Measurements from ENCODE around the gene NKX2-4.
"Not testable (repeated sequence)": the region's sequence is repeated elsewhere in the genome, so short reads cannot be mapped to it uniquely, and the experiment has no call there.

NKX2-4 gene

GRCh38 chr20:21393816-21394519, 3.4 kb downstream of the NKX2-4 start:
- DNase-seq (ENCODE audit: low spot score): no peak

GRCh38 chr20:21393166-21393565, 4.2 kb downstream of the NKX2-4 start:
- DNase-seq (ENCODE audit: low spot score): no peak

- no peak for DNase-seq (ENCODE audit: low spot score)
These were observed 5.4 kb downstream of the NKX2-4 start for GRCh38 chr20:21391972-21392352.

DNA sequence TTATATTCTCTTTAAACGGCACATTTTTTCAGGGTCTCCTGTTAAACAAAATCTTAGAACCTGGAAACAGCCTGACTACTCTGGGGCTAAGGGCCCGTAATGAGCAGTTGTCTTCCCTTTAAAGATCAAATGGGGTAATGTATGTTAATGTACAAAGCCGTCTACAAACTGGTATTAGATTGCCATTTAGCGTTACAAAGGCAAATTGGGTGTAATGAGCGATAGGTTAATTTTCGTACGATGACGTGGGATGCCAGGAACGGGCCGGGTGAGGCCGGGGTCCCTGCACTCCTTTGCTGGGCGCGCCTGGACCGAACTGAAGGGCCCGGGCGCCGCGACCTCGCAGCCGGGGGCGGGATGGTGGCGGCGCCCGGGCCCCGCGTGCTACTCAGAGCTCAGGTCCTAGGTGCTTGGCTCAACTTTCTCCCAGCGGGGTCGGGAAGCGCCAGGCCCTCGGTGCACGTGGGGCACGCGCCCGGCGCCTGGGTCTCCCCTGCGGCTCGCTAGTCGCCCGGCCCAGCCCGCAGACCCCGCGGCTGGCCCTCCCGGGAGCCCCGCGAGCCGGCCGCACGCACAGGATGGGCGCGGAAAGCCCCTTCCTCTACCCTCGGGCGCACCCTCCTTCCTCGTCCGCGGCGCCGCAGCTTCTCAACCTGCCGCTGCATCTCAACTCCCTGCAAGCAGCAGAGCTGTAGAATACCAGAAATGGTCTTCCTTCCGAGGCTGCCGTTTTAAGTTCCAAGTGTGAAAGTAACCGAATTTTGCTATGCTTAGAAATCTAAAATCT, 5.9 kb downstream of the NKX2-4 start:
- DNase-seq (ENCODE audit: low spot score): no peak

DNA sequence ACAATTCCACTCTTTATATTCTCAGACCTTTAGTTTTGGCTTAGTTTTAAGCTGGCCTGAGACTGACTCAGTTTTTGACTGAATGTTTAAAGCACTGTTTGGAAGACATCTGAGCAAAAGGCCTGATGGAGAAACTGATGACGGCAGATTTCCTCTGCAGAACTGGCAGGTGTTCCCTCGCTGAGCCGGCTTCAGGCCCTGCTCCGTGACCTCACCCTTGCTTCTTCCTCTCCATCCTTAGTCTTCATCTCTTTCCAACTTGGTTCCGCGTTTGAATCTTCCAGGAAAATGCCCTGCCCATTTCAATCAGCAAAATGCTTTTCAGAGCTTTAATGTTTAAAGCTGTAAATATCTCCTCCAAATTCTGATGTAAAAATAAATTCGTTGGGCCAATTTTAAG, 6.6 kb downstream of the NKX2-4 start:
- DNase-seq (ENCODE audit: low spot score): no peak

- no peak for DNase-seq (ENCODE audit: low spot score)
These were observed 8.0 kb downstream of the NKX2-4 start for GRCh38 chr20:21389368-21389767.

DNA sequence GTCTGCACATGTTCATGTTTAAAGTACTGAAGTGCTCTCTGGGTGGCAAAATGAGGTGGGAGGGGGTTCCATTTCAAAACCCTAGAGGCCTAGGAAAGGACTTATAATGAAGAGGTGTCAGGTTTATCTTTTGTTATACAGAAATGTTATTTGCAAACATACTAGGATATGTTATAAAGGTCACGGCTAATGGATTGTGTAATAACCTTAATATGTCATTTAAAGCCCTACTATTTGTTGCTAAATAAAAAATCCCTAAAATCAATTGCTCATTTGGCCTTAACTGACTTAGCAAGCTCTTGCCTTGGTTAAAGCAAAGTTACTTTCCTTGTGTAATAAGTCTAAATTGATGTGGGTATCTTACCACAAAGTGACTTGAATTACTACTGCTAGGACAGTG, 8.8 kb downstream of the NKX2-4 start:
- DNase-seq (ENCODE audit: low spot score): no peak

DNA sequence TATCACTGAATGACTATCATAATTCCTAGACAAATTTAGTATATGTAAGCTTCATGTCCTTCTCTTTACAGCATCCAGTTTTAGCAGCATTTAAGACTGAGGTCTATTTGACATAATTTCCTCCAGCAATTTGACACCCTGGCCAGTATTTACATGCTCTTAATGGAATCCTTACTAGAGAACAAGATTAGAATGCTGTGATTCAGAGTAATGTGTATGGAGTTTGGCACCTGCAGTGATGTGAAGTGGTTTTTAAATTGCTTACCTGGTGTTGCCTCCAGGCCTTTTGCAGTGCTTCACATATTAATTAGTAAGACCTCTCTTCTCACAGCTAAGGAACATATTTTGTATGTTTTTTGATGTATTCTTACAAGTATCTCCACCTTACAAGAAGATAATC, 9.8 kb downstream of the NKX2-4 start:
- no peak for DNase-seq (ENCODE audit: low spot score)

GRCh38 chr20:21386111-21386510, 11.2 kb downstream of the NKX2-4 start:
- no peak for DNase-seq (ENCODE audit: low spot score)

GRCh38 chr20:21384308-21384892, 12.9 kb downstream of the NKX2-4 start:
- DNase-seq (ENCODE audit: low spot score): no peak

DNA sequence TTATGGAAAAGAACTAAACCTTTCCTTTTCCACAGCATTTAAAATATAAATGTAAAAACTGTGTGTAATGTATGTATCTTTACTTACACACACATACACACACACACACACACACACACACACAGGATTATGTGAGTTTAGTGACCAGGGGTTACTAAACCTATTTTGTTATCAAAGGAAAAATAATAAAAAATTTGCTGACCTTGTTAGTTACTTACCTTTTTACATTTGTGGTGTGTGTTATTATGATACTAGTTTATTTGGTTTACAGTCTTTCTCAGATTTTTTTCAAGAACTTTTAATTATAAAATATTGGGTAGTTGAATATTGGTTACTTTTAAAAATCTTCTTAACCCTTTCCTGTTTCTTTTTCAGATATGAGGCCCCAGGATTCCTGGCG, 15.7 kb downstream of the NKX2-4 start:
- no peak for DNase-seq (ENCODE audit: low spot score)

- DNase-seq (ENCODE audit: low spot score): no peak
These were observed 16.6 kb downstream of the NKX2-4 start for GRCh38 chr20:21380711-21381110.

- DNase-seq (ENCODE audit: low spot score): no peak
These were observed 19.1 kb downstream of the NKX2-4 start for GRCh38 chr20:21378259-21378658.

DNA sequence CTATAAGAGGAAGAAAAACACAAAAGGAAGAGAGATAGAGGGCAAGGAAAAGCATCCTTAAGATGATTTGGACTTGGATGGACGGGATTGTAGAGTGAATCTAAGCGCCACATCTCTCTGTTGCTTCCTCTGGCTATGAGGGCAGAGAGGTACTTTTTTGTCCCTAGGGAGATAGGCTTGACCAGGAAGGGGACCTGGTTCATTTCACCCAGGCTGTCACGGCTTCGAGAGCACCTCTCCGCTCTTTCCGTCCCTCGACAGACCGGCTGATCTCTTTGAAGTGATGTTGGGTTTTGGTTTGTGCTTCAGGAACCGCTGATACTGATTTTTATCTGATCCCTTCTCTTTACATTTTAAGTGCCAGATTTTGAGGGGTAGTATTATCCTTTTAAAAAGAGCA, 19.6 kb downstream of the NKX2-4 start:
- no peak for DNase-seq (ENCODE audit: low spot score)

- DNase-seq (ENCODE audit: low spot score): no peak
These were observed 20.7 kb downstream of the NKX2-4 start for GRCh38 chr20:21376626-21377025.

DNA sequence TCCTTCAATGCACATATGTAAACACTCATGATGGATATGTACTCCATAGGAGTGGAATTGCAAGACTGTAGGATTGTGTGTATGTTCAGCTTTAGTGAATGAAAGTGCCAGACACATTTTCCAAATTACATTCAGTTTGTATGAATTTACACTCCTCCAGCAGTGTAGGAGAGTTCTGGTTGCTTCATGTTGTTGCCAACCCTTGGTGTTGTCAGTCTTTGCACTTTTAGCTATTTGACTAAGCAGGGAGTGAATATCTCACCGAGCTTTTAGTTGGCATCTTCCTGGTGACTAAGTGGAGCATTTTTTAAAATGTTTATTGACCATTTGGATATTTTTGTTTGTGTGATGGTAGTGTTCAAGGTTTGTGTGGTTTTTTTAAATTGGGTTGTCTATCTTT, 23.9 kb downstream of the NKX2-4 start:
- DNase-seq (ENCODE audit: low spot score): no peak

- no peak for DNase-seq (ENCODE audit: low spot score)
These were observed 25.3 kb downstream of the NKX2-4 start for GRCh38 chr20:21372016-21372415.

GRCh38 chr20:21371193-21371592, 26.1 kb downstream of the NKX2-4 start:
- DNase-seq (ENCODE audit: low spot score): no peak

DNA sequence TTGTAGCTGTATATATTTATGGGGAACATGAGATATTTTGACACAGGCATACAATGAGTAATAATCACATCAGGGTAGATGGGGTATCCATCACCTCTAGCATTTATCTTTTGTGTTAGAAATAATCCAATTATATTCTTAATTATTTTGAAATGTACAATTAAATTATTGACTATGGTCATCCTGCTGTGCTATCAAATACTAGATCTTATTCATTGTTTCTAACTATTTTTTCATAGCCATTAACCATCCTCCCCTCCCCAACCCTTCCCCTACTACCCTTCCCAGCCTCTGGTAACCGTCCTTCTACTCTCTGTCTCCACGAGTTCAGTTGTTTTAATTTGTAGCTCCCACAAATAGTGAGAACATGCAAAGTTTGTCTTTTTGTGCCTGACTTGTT, 28.5 kb downstream of the NKX2-4 start:
- no peak for DNase-seq (ENCODE audit: low spot score)

DNA sequence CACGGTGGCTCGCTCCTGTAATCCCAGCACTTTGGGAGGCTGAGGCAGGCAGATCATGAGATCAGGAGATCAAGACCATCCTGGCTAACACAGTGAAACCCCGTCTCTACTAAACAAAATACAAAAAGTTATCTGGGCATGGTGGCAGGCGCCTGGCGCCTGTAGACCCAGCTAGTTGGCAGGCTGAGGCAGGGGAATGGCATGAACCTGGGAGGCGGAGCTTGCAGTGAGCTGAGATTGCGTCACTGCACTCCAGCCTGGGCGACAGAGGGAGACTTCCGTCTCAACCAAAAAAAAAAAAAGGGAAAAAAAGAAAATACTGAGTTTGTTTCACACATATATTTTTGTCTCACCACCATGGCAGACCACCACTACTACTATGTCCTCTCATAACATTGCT, 31.1 kb downstream of the NKX2-4 start:
- DNase-seq (ENCODE audit: low spot score): not testable (repeated sequence)

DNA sequence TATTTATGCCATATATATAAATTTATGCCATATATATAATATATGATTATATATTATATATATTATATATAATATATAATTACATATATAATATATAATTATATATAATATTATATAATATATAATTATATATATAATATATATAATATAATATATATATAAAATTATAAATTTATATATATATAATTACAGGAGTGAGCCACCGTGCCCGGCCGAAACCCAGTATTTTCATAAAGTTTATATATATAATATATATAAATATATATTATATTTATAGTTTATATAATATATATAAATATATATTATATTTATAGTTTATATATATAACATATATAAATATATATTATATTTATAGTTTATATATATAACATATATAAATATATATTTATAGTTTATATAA, 31.6 kb downstream of the NKX2-4 start:
- no peak for DNase-seq (ENCODE audit: low spot score)

- DNase-seq (ENCODE audit: low spot score): no peak
These were observed 32.9 kb downstream of the NKX2-4 start for GRCh38 chr20:21364413-21364812.

GRCh38 chr20:21361266-21361665, 36.1 kb downstream of the NKX2-4 start:
- DNase-seq (ENCODE audit: low spot score): no peak

Data from hematopoietic multipotent progenitor cell treated with erythropoietin and hydrocortisone succinate and interleukin-3 and kit ligand, for 15 days (in vitro differentiated cells).